Measurements from ENCODE around the gene ARID4A. TPM values are rescaled to one million over a fixed set of nuclear protein-coding genes. Genes with fewer than 3 reads are reported as not detected.

The ARID4A gene
- total and polyA plus RNA-seq, 11 donors, result 5.6 to 23.1 (median 15.5) TPM

- Histone ChIP-seq H3K4me3 (no peak overlapping the region), H3K4me1 (peaks cover 2 to 60% (median 44%) of the 10 kb centered on the region in 12 donors), H3K9me3 (no peaks in the 10 kb centered on the region), H3K36me3 (peaks cover 0 to 90% (median 79%) of the 10 kb centered on the region in 9 donors), H3K27ac (no peak overlapping the region), H3K27me3 (no peaks in the 10 kb centered on the region)
- ATAC-seq (no peak), DNase-seq (no peak)
- intact Hi-C loops (cut with DNase I), result no loop called here
- 93 to 98% (median 95%) methylated on average over 4 of the region's 4 CpGs for WGBS, 4 donors
- TF ChIP-seq POLR2A (IDR thresholded peaks at IDR 0.05), result no peak
- TF ChIP-seq, protein P1, sequence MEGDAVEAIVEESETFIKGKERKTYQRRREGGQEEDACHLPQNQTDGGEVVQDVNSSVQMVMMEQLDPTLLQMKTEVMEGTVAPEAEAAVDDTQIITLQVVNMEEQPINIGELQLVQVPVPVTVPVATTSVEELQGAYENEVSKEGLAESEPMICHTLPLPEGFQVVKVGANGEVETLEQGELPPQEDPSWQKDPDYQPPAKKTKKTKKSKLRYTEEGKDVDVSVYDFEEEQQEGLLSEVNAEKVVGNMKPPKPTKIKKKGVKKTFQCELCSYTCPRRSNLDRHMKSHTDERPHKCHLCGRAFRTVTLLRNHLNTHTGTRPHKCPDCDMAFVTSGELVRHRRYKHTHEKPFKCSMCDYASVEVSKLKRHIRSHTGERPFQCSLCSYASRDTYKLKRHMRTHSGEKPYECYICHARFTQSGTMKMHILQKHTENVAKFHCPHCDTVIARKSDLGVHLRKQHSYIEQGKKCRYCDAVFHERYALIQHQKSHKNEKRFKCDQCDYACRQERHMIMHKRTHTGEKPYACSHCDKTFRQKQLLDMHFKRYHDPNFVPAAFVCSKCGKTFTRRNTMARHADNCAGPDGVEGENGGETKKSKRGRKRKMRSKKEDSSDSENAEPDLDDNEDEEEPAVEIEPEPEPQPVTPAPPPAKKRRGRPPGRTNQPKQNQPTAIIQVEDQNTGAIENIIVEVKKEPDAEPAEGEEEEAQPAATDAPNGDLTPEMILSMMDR (IDR thresholded peaks at IDR 0.05), result no peak
These were observed 13.2 kb upstream of the ARID4A start for GRCh38 chr14:58285132-58285531.

DNA sequence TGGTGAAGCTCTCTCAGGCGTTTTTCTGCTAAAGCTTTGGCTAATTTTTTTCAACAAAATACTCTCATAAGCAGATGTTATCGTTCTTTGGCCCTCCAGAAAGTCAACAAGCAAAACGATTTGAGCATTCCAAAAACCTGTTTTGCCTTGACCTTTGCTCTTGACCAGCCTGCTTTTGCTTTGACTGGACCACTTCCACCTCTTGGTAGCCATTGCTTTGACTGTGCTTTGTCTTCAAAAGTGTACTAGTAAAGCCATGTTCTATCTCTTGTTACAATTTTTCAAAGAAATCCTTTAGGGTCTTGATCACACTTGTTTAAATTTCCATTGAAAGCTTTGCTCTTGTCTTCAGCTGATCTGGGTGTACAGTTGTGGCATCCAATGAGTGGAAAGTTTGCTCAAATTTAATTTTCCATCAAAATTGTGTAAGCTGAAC is 10.7 kb upstream of the ARID4A start:
- no peak for TF ChIP-seq POLR2A (IDR thresholded peaks at IDR 0.05)
- TF ChIP-seq, protein P1 (IDR thresholded peaks at IDR 0.05), result no peak
- Histone ChIP-seq H3K27me3 (no peaks in the 10 kb centered on the region), H3K36me3 (peaks cover 0 to 100% (median 98%) of the 10 kb centered on the region in 9 donors), H3K27ac (no peak overlapping the region), H3K4me1 (peaks cover 0 to 49% (median 36%) of the 10 kb centered on the region in 12 donors), H3K9me3 (no peaks in the 10 kb centered on the region), H3K4me3 (no peak overlapping the region)
- no peak for DNase-seq
- 68 to 79% (median 73%) methylated on average over 3 of the region's 3 CpGs for WGBS, 4 donors
- ATAC-seq, result no peak
- intact Hi-C loops (cut with DNase I), result no loop called here

DNA sequence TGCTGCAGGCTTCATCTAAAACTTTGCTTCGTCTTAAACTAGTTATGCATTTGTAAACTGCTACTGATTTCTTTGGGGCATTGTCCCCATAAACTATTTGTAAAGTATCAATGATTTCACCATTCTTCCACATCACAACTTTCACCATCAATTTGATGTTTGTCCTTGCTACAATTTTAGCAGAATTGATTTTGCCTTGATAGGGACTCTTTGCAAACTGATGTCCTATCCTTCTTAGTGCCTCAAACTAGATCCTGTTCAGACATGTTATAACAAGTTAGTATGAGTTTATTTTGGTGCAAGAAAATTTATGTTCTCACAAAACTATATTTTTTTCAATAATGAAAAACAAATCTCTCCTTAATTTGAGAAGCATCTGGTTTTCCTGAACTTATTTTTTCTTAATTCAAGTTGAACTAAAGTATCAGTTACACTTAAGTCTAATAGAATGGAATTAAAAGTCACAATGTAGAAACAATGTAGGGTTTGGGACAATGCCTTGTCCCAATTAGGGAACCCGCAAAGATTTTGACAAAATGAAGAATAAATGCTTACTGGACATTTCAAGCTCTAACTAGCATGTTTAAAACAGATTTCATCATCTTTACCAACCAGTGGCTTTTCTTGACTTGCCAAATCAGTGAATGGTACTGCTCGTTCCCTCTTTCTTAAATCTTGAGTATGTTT is 10.1 kb upstream of the ARID4A start:
- Histone ChIP-seq H3K9me3 (no peaks in the 10 kb centered on the region), H3K4me1 (peaks cover 0 to 45% (median 33%) of the 10 kb centered on the region in 12 donors), H3K27me3 (no peaks in the 10 kb centered on the region), H3K4me3 (no peak overlapping the region), H3K27ac (peak overlapping the region in 1 of 12 donors; percentile 10), H3K36me3 (peaks cover 0 to 100% (median 98%) of the 10 kb centered on the region in 9 donors)
- ATAC-seq (no peak), DNase-seq (no peak)
- intact Hi-C loops (cut with DNase I), result no loop called here
- TF ChIP-seq, protein P1 (IDR thresholded peaks at IDR 0.05), result no peak
- TF ChIP-seq POLR2A (IDR thresholded peaks at IDR 0.05), result no peak
- WGBS, 4 donors, result 71 to 89% (median 77%) methylated on average over 3 of the region's 3 CpGs

GRCh38 chr14:58291646-58292045 is 6.7 kb upstream of the ARID4A start:
- peaks cover 4 to 59% (median 46%) of the 10 kb centered on the region in 12 donors for H3K4me1 ChIP-seq
- no peaks in the 10 kb centered on the region for H3K9me3 ChIP-seq
- no peaks in the 10 kb centered on the region for H3K27me3 ChIP-seq
- no peak for ATAC-seq
- H3K4me3 ChIP-seq, result no peak overlapping the region
- H3K36me3 ChIP-seq, result peaks cover 0 to 91% (median 88%) of the 10 kb centered on the region in 9 donors
- TF ChIP-seq, protein P1 (IDR thresholded peaks at IDR 0.05), result no peak
- no peak for TF ChIP-seq POLR2A (IDR thresholded peaks at IDR 0.05)
- no peak for DNase-seq
- intact Hi-C loops (cut with DNase I), result loop anchor here in 1 of 10 donors (10.0 kb wide), 1 partner anchor 47 kb away; the partner anchor contains the start of gene PSMA3
- WGBS, 4 donors, result 54 to 61% (median 57%) methylated on average over 5 of the region's 5 CpGs
- no peak overlapping the region for H3K27ac ChIP-seq

Data from heart left ventricle (tissue), 16 donors.